Spleen (tissue), 11 donors: ENCODE measurements around the gene SLC16A5. TPM values are rescaled to one million over a fixed set of nuclear protein-coding genes. Genes with fewer than 3 reads are reported as not detected.

Experiments
- DNase-seq: peaks from one replicate; pipeline ENCODE4 v3.0.0-alpha.2; 2020
- H3K27ac ChIP-seq, 8 donors: fragments of 200-600 bp; sonication (generic) in 7 of 8; 1 replicate in 4 of 8; 2 replicates in 4 of 8; pipeline versions ENCODE4 v1.5.0 to v1.8.0; 2016 to 2021; ENCODE audit warnings: inconsistent platforms in 4 of 8, mild to moderate bottlenecking in 4 of 8, moderate library complexity in 1 of 8
- H3K27me3 ChIP-seq, 7 donors: fragments of 200-600 bp; sonication (generic) in 6 of 7; replicated peaks in 1 of 7; 1 replicate in 4 of 7; 2 replicates in 3 of 7; pipeline versions ENCODE4 v1.5.0 to v1.8.0; 2016 to 2021; ENCODE audit warnings: inconsistent platforms in 3 of 7, mild to moderate bottlenecking in 1 of 7
- H3K36me3 ChIP-seq, 6 donors: fragments of 200-600 bp; sonication (generic) in 5 of 6; 1 replicate in 4 of 6; 2 replicates in 2 of 6; pipeline versions ENCODE4 v1.5.0 to v1.8.0; 2016 to 2021; ENCODE audit warnings: inconsistent platforms in 2 of 6
- H3K4me1 ChIP-seq, 6 donors: fragments of 200-600 bp; sonication (generic) in 5 of 6; 1 replicate in 3 of 6; 2 replicates in 3 of 6; pipeline versions ENCODE4 v1.5.0 to v1.8.0; 2016 to 2021; ENCODE audit warnings: inconsistent platforms in 3 of 6
- H3K4me3 ChIP-seq, 8 donors: fragments of 200-600 bp; sonication (generic) in 7 of 8; 1 replicate in 4 of 8; 2 replicates in 4 of 8; pipeline versions ENCODE4 v1.5.0 to v1.8.0; 2016 to 2021; ENCODE audit warnings: inconsistent platforms in 4 of 8, mild to moderate bottlenecking in 4 of 8, moderate library complexity in 2 of 8
- H3K9me3 ChIP-seq, 8 donors: fragments of 200-600 bp; sonication (generic) in 7 of 8; 1 replicate in 4 of 8; 2 replicates in 4 of 8; pipeline versions ENCODE4 v1.5.0 to v1.8.0; 2016 to 2021; ENCODE audit warnings: inconsistent platforms in 4 of 8
- POLR2A ChIP-seq, 3 donors: fragments of 450-650 bp; IDR thresholded peaks; one replicate each; pipeline ENCODE4 v1.5.1; 2017; ENCODE audit warnings: antibody characterized with exemption in 3 of 3, mild to moderate bottlenecking in 1 of 3
- POLR2AphosphoS5 ChIP-seq, 3 donors: sonication (generic); formaldehyde crosslinking; IDR thresholded peaks; one replicate each; pipeline ENCODE4 v1.5.1; 2017; ENCODE audit warnings: antibody characterized with exemption in 3 of 3
- WGBS, 5 donors: extraction: QIAGEN DNeasy Blood & Tissue Kit in 3 of 5; methylation state at CpG; one replicate each; pipeline versions ENCODE4 v1.1.5 to v1.1.7; 2013 to 2018; 5-methylcytosine and 5-hydroxymethylcytosine counted together
- intact Hi-C: fragments of 100-400 bp; cut with DNase I; formaldehyde crosslinking; loops from one replicate; pipeline ENCODE4 v1.15.0; 2023; ENCODE audit warnings: low total_unique reads
- polyA plus RNA-seq, 3 donors: library from polyadenylated mRNA; stranded (reverse); fragments of 200-250 nt; gene quantifications; one replicate each; pipeline ENCODE4 v1.2.1, GENCODE V29; 2013
- total RNA-seq, 7 donors: library from RNA; depleted of rRNA in 3 of 7; stranded (reverse); fragments of >200 nt in 3 of 7; fragmentation: NEBNext Ultra II Directional in 4 of 7; extraction: Animal tissue kit (Norgen Biotek cat#: 25700) in 4 of 7; gene quantifications; one replicate each; pipeline versions ENCODE4 v1.1.0 to v1.2.1, GENCODE V29; 2016 to 2021
- TF ChIP-seq, protein P1 (sequence below), 11 experiments: fragments of 200-600 bp in 7 of 11; fragments of 450-650 bp in 4 of 11; sonication (generic) in 4 of 11; IDR thresholded peaks in 8 of 11; conservative IDR thresholded peaks in 3 of 11; 1 replicate in 7 of 11; 2 replicates in 4 of 11; pipeline versions ENCODE4 v1.4.0 to v1.8.0; 2016 to 2021; ENCODE audit warnings: antibody characterized with exemption in 11 of 11, inconsistent platforms in 4 of 11, mild to moderate bottlenecking in 1 of 11
- donor health status: healthy with polysubstance abuse.
- donor health status: DM: no; HTN: no; CAD: no; lungs with moderate emphysema.
- donor health status: DM: no; HTN: no; CAD: no.
- donor health status: Bipolar disorder and iron deficiency.
- donor health status: healthy.
- donor health status: DM: no; HTN: no; CAD: no.
- donor health status: DM: yes; HTN: yes; CAD: no.

Gene SLC16A5
- total and polyA plus RNA-seq, 10 donors = 3.1 to 31.0 (median 12.2) TPM

DNA sequence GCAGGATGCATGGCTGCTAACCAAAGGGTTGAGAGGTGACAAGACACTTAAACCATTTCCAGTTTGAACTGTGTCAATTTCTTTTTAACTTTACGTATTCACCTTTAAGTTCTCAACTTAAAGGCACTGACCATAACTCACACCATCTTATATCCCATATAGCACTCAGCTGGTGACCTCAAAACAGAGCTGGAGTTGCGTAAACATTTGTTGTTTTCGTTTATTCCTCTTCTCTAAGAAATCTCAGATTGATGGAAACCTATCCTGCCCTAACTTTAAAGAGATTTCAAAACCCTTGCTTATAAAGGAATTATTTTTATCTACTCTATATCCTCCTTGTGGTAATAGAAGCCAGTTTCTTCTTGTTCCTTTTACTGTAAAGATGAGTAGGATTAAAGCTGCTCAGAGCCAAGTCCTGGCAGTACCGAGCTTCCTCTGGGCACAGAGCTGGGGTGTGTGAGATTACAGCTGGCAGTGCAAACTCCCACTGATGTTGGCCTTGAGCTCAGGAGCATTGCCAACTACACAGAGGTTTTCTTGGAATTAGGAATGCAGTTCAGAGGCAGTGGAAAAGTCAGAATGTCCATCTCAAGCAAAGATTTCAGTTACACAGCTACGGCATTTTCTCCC is 39.4 kb upstream of the SLC16A5 start:
- no peak for DNase-seq
- H3K27me3 ChIP-seq = no peaks in the 10 kb centered on the region
- TF ChIP-seq POLR2AphosphoS5 (IDR thresholded peaks at IDR 0.05) (peak in 1 of 3 donors; percentile 18), POLR2A (IDR thresholded peaks at IDR 0.05) (no peak)
- TF ChIP-seq, protein P1, sequence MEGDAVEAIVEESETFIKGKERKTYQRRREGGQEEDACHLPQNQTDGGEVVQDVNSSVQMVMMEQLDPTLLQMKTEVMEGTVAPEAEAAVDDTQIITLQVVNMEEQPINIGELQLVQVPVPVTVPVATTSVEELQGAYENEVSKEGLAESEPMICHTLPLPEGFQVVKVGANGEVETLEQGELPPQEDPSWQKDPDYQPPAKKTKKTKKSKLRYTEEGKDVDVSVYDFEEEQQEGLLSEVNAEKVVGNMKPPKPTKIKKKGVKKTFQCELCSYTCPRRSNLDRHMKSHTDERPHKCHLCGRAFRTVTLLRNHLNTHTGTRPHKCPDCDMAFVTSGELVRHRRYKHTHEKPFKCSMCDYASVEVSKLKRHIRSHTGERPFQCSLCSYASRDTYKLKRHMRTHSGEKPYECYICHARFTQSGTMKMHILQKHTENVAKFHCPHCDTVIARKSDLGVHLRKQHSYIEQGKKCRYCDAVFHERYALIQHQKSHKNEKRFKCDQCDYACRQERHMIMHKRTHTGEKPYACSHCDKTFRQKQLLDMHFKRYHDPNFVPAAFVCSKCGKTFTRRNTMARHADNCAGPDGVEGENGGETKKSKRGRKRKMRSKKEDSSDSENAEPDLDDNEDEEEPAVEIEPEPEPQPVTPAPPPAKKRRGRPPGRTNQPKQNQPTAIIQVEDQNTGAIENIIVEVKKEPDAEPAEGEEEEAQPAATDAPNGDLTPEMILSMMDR (IDR thresholded peaks at IDR 0.05 in 8 of 11, conservative IDR thresholded peaks at IDR 0.05 in 3 of 11) = no peak
- intact Hi-C loops = no loop called here
- peak overlapping the region in 7 of 8 donors; percentile 3 to 98 (median 96) for H3K27ac ChIP-seq
- H3K4me3 ChIP-seq = peak overlapping the region in 7 of 8 donors; percentile 74 to 98 (median 92)
- H3K4me1 ChIP-seq = peaks cover 6 to 57% (median 33%) of the 10 kb centered on the region in 6 donors
- 38 to 55% (median 49%) methylated on average over 5 of the region's 5 CpGs for WGBS, 5 donors
- peaks cover 0 to 42% (median 18%) of the 10 kb centered on the region in 6 donors for H3K36me3 ChIP-seq
- H3K9me3 ChIP-seq = no peaks in the 10 kb centered on the region

DNA sequence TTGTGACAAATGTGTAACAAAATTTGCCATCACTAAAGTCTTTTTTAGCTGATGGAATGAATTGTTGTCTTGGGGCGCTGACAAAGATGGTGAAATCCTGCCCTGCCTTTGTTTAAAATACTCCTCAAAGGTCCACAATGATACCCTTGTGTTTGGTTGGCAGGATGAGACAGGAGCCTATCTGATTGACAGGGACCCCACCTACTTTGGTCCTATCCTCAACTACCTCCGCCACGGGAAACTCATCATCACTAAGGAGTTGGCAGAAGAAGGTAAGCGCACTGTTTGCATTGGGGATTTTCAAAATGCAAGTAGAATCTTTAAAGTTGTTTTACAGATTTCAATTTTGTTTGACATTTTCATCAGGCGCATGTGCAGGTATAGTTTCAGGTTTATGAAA is 38.7 kb upstream of the SLC16A5 start:
- peaks cover 0 to 49% (median 25%) of the 10 kb centered on the region in 6 donors for H3K36me3 ChIP-seq
- intact Hi-C loops = no loop called here
- H3K27ac ChIP-seq = peak overlapping the region in 5 of 8 donors; percentile 94 to 98 (median 97)
- no peak for TF ChIP-seq POLR2A (IDR thresholded peaks at IDR 0.05)
- no peak for TF ChIP-seq POLR2AphosphoS5 (IDR thresholded peaks at IDR 0.05)
- TF ChIP-seq, protein P1 (IDR thresholded peaks at IDR 0.05 in 8 of 11, conservative IDR thresholded peaks at IDR 0.05 in 3 of 11) = no peak
- DNase-seq = no peak
- 90 to 98% (median 96%) methylated on average over 5 of the region's 5 CpGs for WGBS, 5 donors
- no peaks in the 10 kb centered on the region for H3K27me3 ChIP-seq
- no peaks in the 10 kb centered on the region for H3K9me3 ChIP-seq
- H3K4me1 ChIP-seq = peaks cover 6 to 53% (median 33%) of the 10 kb centered on the region in 6 donors
- H3K4me3 ChIP-seq = peak overlapping the region in 1 of 8 donors; percentile 98

DNA sequence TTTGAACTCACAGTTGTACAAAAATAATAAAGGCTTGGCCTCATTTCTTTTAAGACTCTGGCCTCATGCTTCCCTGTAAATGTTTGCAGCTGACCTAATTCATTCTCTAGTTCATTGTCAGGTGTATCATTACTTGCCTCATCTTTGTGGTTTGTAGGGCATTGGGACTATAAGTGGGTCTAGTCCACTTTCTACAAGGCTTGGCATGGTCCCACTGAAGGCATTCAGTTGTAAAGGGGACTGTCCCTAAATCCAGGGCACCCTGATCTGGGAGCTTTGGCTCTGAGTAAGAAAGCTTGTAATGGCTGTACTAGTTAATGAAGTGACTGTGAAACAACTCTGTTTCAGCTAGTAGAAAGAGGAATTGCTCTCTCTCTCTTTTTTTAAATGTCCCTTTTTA is 38.0 kb upstream of the SLC16A5 start:
- intact Hi-C loops = no loop called here
- Histone ChIP-seq H3K4me3 (no peak overlapping the region), H3K9me3 (no peaks in the 10 kb centered on the region), H3K27ac (no peak overlapping the region), H3K4me1 (peaks cover 6 to 50% (median 31%) of the 10 kb centered on the region in 6 donors), H3K36me3 (peaks cover 0 to 56% (median 31%) of the 10 kb centered on the region in 6 donors), H3K27me3 (no peaks in the 10 kb centered on the region)
- TF ChIP-seq, protein P1 (IDR thresholded peaks at IDR 0.05 in 8 of 11, conservative IDR thresholded peaks at IDR 0.05 in 3 of 11) = no peak
- TF ChIP-seq POLR2AphosphoS5 (IDR thresholded peaks at IDR 0.05) (no peak), POLR2A (IDR thresholded peaks at IDR 0.05) (no peak)
- DNase-seq = no peak

DNA sequence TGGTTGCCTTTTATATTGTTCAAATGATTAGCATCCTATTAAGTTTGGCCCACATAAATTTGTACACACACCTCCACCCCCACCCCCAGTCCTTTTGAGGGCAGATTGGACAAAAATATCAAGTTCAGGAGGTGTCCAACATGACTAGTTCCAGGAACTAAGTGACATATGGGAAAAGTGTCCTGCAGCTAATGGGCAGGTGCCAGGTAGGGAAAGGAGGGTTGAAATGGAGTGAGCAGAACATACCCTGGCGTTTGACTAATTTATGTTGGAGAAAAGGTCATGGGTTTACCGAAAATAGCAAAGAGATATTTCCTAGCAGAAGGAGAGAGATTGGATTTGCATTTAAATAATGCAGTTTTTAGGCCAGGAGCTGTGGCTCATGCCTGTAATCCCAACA is 35.8 kb upstream of the SLC16A5 start:
- Histone ChIP-seq H3K9me3 (no peaks in the 10 kb centered on the region), H3K36me3 (peaks cover 0 to 78% (median 43%) of the 10 kb centered on the region in 6 donors), H3K4me3 (no peak overlapping the region), H3K4me1 (peaks cover 6 to 36% (median 21%) of the 10 kb centered on the region in 6 donors), H3K27ac (no peak overlapping the region), H3K27me3 (no peaks in the 10 kb centered on the region)
- intact Hi-C loops = no loop called here
- WGBS, 5 donors = 86 to 100% (median 92%) methylated on average over 2 of the region's 2 CpGs
- TF ChIP-seq POLR2A (IDR thresholded peaks at IDR 0.05) = no peak
- no peak for TF ChIP-seq POLR2AphosphoS5 (IDR thresholded peaks at IDR 0.05)
- TF ChIP-seq, protein P1 (IDR thresholded peaks at IDR 0.05 in 8 of 11, conservative IDR thresholded peaks at IDR 0.05 in 3 of 11) = no peak
- no peak for DNase-seq
